Kidney epithelial cell (primary cell): ENCODE results near the gene OTOA. TPM values are rescaled to one million over a fixed set of nuclear protein-coding genes. Genes with fewer than 3 reads are reported as not detected.
"Not testable (repeated sequence)": the region's sequence is repeated elsewhere in the genome, so short reads cannot be mapped to it uniquely, and the experiment has no call there.

ENCODE experiments used
- DNase-seq: peaks from one replicate; pipeline ENCODE4 v3.0.0-alpha.2; 2010; ENCODE audit warnings: low read depth
- H3K27me3 ChIP-seq: 2 replicates; pipeline ENCODE4 v1.6.0; 2011; ENCODE audit warnings: low read length; ENCODE audit not compliant: control insufficient read depth, insufficient read depth
- H3K36me3 ChIP-seq: 2 replicates; pipeline ENCODE4 v1.5.1; 2011; ENCODE audit warnings: low read length; ENCODE audit not compliant: control insufficient read depth, insufficient read depth
- H3K4me3 ChIP-seq: 2 replicates; pipeline ENCODE4 v1.5.1; 2011; ENCODE audit warnings: low read depth, mild to moderate bottlenecking, control low read depth, low read length
- total RNA-seq: library from RNA; depleted of rRNA; stranded (reverse); fragments of >200 nt; gene quantifications from 2 replicates; pipeline ENCODE4 v1.2.3, GENCODE V29; 2015
- TF ChIP-seq, protein P1 (sequence below): IDR thresholded peaks from 2 replicates; pipeline ENCODE4 v1.5.1; 2011; ENCODE audit warnings: mild to moderate bottlenecking, moderate library complexity, low read length, control low read depth, inconsistent platforms; ENCODE audit not compliant: insufficient read depth, poor library complexity, severe bottlenecking

Gene OTOA
- total RNA-seq, 1 donor from 2014 or later, result 0.17 TPM

DNA sequence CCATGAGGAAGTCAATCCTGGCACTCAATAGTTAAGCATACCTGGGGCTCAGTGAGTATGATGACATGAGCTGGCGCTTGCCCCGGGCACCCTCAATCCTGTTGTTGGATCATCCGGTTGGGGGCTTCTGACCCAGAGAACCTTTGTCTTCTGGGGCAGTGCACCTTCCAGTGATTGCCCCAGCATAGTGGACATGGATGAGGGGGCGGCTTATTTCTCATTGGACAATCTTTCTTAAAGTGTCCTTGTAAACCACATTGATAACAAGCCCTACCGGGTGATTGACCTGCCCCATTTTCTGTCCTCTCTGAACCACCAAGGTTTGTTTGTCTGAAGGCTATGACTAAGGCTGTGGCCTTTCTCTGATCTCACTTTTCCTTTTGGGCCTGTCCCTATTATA is 29.6 kb upstream of the OTOA start:
- no peak for DNase-seq
- no peaks in the 10 kb centered on the region for H3K27me3 ChIP-seq

DNA sequence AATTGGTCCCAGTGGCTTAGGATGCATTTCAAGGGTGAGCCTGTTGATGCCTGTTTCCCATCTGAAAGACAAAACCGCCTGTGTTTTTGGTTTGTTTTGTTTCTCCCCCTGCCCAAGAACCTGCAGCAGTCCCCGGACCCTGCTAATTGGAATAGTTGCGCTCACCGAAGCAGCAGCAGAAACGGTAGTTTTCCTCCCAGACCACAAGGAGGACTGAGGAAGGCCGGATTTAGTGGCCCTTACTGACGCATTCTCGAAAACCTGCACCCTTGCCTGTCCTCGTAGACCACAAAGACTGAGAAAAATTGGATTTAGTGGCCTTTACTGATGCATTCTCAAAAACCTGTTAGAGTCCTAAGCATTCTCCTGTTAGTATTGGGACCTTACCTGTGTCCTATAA is 28.1 kb upstream of the OTOA start:
- not testable (repeated sequence) for H3K36me3 ChIP-seq, H3K4me3 ChIP-seq, DNase-seq, H3K27me3 ChIP-seq

More for the DNA sequence above, 29.6 kb upstream of the OTOA start:
- TF ChIP-seq, protein P1, sequence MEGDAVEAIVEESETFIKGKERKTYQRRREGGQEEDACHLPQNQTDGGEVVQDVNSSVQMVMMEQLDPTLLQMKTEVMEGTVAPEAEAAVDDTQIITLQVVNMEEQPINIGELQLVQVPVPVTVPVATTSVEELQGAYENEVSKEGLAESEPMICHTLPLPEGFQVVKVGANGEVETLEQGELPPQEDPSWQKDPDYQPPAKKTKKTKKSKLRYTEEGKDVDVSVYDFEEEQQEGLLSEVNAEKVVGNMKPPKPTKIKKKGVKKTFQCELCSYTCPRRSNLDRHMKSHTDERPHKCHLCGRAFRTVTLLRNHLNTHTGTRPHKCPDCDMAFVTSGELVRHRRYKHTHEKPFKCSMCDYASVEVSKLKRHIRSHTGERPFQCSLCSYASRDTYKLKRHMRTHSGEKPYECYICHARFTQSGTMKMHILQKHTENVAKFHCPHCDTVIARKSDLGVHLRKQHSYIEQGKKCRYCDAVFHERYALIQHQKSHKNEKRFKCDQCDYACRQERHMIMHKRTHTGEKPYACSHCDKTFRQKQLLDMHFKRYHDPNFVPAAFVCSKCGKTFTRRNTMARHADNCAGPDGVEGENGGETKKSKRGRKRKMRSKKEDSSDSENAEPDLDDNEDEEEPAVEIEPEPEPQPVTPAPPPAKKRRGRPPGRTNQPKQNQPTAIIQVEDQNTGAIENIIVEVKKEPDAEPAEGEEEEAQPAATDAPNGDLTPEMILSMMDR, result no peak
- Histone ChIP-seq H3K4me3 (no peak overlapping the region), H3K36me3 (peaks cover 2% of the 10 kb centered on the region)

- H3K27me3 ChIP-seq, result no peaks in the 10 kb centered on the region
- TF ChIP-seq, protein P1, result no peak
- no peak for DNase-seq
- no peaks in the 10 kb centered on the region for H3K36me3 ChIP-seq
- H3K4me3 ChIP-seq, result no peak overlapping the region
Observed at GRCh38 chr16:21637032-21637968, 26.5 kb upstream of the OTOA start.

DNA sequence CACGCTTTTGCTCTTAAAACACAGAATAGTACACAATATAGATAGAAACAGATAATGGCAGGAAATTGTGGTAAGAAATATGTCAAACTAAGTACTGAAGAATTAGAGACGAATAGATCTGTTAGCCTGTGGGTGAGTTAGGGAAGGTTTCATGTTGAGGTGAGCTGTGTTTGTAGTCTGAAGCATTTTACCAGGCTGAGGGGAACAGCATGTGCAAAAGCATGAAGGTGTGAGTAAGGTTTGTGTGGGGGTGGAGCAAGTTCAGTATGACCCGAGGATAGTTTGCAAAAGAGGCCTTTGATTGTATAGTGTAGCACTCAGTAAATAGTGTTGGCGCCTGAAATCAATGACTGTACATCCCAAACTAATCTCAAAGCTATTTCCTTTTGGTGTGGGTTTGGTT is 25.2 kb upstream of the OTOA start:
- Histone ChIP-seq H3K27me3 (no peaks in the 10 kb centered on the region), H3K4me3 (no peak overlapping the region), H3K36me3 (no peaks in the 10 kb centered on the region)
- no peak for DNase-seq
- TF ChIP-seq, protein P1, result no peak

GRCh38 chr16:21639493-21639892 is 24.3 kb upstream of the OTOA start:
- TF ChIP-seq, protein P1, result no peak
- H3K36me3 ChIP-seq, result no peaks in the 10 kb centered on the region
- no peaks in the 10 kb centered on the region for H3K27me3 ChIP-seq
- no peak for DNase-seq
- no peak overlapping the region for H3K4me3 ChIP-seq

- H3K27me3 ChIP-seq, result no peaks in the 10 kb centered on the region
- H3K36me3 ChIP-seq, result no peaks in the 10 kb centered on the region
- no peak for DNase-seq
- no peak overlapping the region for H3K4me3 ChIP-seq
- TF ChIP-seq, protein P1, result no peak
Observed at GRCh38 chr16:21641916-21642315, 21.9 kb upstream of the OTOA start.
